HG03064 (cell line): ENCODE data around the gene KCTD10.

Experiments
- ATAC-seq: cut with Tn5 transposase; IDR thresholded peaks from one replicate; pipeline ENCODE4 v1.9.1; 2021; ENCODE audit warnings: low read depth; ENCODE audit not compliant: unreplicated experiment

The KCTD10 gene

GRCh38 chr12:109495012-109495411 lies 17.9 kb upstream of the KCTD10 start:
- no peak for ATAC-seq

- ATAC-seq, result no peak
Measured at GRCh38 chr12:109494348-109494881, 17.3 kb upstream of the KCTD10 start.

GRCh38 chr12:109493938-109494337 lies 16.8 kb upstream of the KCTD10 start:
- ATAC-seq, result no peak

GRCh38 chr12:109493090-109493489 lies 16.0 kb upstream of the KCTD10 start:
- no peak for ATAC-seq

- ATAC-seq, result no peak
Measured at GRCh38 chr12:109492371-109492770, 15.3 kb upstream of the KCTD10 start.

GRCh38 chr12:109491671-109492070 lies 14.6 kb upstream of the KCTD10 start:
- no peak for ATAC-seq

- ATAC-seq, result no peak
Measured at GRCh38 chr12:109489955-109490565, 13.0 kb upstream of the KCTD10 start.

GRCh38 chr12:109489016-109489954 lies 12.2 kb upstream of the KCTD10 start:
- no peak for ATAC-seq

- ATAC-seq, result no peak
Measured at GRCh38 chr12:109488051-109488665, 11.1 kb upstream of the KCTD10 start.

GRCh38 chr12:109487181-109488050 lies 10.3 kb upstream of the KCTD10 start:
- ATAC-seq, result no peak

GRCh38 chr12:109485201-109485600 lies 8.1 kb upstream of the KCTD10 start:
- ATAC-seq, result no peak

- ATAC-seq, result no peak
Measured at GRCh38 chr12:109483346-109483745, 6.2 kb upstream of the KCTD10 start.

GRCh38 chr12:109482894-109483293 lies 5.8 kb upstream of the KCTD10 start:
- no peak for ATAC-seq

- ATAC-seq, result no peak
Measured at GRCh38 chr12:109482491-109482890, 5.4 kb upstream of the KCTD10 start.

GRCh38 chr12:109481863-109482262 lies 4.8 kb upstream of the KCTD10 start:
- no peak for ATAC-seq

- no peak for ATAC-seq
Measured at GRCh38 chr12:109480356-109480755, 3.3 kb upstream of the KCTD10 start.

- ATAC-seq, result no peak
Measured at GRCh38 chr12:109479761-109480160, 2.7 kb upstream of the KCTD10 start.

GRCh38 chr12:109477963-109478315 lies 839 bp upstream of the KCTD10 start:
- no peak for ATAC-seq

- no peak for ATAC-seq
Measured at GRCh38 chr12:109476807-109477184, 304 bp downstream of the KCTD10 start.

GRCh38 chr12:109475993-109476806 lies 900 bp downstream of the KCTD10 start:
- ATAC-seq, result no peak
